ENCODE data around the gene TERT.
"Not testable (repeated sequence)": the region's sequence is repeated elsewhere in the genome, so short reads cannot be mapped to it uniquely, and the experiment has no call there.

TERT gene

DNA sequence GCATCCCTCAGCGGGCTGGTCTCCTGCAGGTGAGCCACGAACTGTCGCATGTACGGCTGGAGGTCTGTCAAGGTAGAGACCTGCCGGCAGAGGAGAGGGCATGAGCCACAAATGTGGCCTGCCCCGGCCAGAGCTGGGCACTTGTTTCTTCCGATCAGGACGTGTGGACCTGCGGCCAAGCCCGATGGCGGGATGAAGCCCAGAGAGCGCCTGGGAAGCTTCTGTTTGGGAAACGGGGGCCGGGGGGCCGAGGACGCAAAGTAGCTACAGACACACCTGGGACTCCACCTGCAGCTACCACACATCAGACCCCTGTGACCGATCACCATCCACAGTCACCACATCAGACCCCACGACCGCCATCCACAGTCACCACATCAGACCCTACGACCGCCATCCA lies 22.7 kb downstream of the TERT start:
- TF ChIP-seq, protein P1, sequence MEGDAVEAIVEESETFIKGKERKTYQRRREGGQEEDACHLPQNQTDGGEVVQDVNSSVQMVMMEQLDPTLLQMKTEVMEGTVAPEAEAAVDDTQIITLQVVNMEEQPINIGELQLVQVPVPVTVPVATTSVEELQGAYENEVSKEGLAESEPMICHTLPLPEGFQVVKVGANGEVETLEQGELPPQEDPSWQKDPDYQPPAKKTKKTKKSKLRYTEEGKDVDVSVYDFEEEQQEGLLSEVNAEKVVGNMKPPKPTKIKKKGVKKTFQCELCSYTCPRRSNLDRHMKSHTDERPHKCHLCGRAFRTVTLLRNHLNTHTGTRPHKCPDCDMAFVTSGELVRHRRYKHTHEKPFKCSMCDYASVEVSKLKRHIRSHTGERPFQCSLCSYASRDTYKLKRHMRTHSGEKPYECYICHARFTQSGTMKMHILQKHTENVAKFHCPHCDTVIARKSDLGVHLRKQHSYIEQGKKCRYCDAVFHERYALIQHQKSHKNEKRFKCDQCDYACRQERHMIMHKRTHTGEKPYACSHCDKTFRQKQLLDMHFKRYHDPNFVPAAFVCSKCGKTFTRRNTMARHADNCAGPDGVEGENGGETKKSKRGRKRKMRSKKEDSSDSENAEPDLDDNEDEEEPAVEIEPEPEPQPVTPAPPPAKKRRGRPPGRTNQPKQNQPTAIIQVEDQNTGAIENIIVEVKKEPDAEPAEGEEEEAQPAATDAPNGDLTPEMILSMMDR (IDR thresholded peaks at IDR 0.05; ENCODE audit: low read depth, low read length, missing control alignments), result no peak
- no peak for DNase-seq (ENCODE audit: low read depth)
- H3K4me3 ChIP-seq (ENCODE audit: low read depth, low read length), result no peak overlapping the region

DNA sequence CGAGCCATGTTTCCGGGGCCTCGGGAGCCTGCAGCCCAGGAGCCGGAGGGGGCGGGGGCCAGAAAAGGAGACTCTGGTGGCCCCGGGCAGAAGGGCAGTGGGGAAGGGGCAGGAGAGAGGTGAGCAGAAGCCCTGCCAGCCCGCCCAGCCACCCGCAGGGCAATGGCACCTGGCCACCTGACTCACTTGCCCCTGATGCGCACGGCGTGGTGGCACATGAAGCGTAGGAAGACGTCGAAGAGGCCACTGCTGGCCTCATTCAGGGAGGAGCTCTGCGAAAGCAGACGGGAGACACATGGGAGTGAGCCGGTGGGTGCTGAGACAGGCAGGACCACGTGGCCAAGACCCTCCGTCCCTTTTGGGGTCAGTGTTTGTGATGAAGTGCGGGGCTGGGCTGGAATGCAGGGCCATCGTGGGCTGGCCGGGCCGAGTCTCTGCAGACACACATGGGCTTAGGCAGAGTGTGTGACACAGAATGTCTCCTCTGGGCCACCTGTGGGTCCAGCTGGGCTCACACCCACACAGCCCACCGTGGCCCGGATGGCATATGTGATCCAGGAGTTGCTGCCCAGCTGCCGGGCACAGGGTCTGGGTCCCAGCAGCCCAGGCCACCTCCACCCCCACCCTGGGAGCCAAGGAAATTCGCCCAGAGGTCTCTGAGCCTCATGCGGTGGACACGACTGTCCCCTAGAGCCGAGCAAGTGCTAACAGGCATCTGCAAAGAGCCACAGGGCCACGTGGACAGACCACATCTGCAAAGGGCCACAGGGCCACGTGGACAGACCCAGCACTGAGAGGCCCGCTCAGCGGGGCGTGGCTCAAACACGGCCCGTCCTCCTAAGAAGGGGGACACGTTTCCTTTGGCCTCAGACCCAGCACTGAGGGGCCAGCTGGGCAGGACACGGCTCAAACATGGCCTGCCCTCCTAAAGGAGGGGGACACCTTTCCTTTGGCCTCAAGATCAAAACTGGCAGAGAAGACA lies 23.6 kb downstream of the TERT start:
- no peak overlapping the region for H3K4me3 ChIP-seq (ENCODE audit: low read depth, low read length)
- no peak for DNase-seq (ENCODE audit: low read depth)
- TF ChIP-seq, protein P1 (IDR thresholded peaks at IDR 0.05; ENCODE audit: low read depth, low read length, missing control alignments), result no peak

DNA sequence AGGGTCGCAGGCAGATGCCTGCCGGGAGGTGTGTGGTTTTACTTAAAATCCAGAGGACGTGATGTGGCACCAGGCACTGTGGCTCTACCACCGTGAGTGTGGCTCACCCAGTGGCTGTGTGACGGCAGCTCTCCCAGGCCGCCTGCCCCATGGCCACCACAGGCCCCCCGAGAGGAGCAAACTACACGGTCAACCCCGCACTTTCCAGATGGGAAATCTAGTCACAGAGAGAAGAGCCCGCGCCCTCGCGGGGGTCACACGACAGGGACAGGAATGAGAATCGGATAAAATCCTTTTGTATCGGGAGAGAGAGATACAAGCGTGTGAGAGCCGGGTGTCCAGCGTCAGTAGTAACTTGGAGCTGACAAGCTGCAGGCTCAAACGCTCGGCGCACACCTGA lies 24.4 kb downstream of the TERT start:
- DNase-seq (ENCODE audit: low read depth), result no peak
- TF ChIP-seq, protein P1 (IDR thresholded peaks at IDR 0.05; ENCODE audit: low read depth, low read length, missing control alignments), result no peak

DNA sequence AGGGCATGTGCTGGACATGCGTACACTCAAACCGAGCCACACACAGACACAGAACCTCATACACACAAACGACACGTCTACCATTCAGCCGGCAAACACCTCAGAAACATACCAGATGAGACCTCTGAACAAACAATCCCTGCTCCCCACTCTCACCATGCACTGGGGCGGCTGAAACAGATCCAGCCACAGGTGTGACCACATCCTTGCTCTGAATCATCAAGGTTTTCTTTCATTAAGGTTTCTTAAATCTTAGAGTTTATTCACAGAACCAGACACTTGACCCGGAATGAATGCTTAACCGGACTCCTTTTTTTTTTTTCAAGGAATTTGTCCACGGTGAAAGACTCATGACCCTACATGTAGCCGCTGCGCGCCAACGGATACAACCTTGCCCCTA lies 26.2 kb downstream of the TERT start:
- TF ChIP-seq, protein P1 (IDR thresholded peaks at IDR 0.05; ENCODE audit: low read depth, low read length, missing control alignments), result no peak
- H3K4me3 ChIP-seq (ENCODE audit: low read depth, low read length), result no peak overlapping the region
- DNase-seq (ENCODE audit: low read depth), result no peak

More for the DNA sequence above, 24.4 kb downstream of the TERT start:
- H3K4me3 ChIP-seq (ENCODE audit: low read depth, low read length), result no peak overlapping the region

DNA sequence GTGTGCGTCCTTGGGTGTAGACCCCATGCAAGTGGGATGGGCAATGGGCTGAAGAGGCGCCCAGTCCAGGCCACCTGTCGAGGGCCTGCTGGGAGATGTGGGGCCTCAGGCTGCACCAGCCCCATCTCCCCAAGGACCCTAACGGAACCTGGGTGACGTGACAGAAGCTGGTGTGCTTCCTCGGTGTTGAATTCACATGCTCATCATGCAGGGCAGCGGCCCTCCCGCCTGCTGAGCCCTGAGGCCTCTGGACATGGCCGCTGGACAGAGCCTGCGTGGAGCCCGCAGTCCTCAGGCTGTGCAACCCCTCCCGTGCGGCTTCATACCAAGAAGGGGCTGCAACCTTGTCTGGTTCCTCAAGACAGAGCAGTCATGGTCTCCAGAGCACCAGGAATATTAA lies 26.8 kb downstream of the TERT start:
- TF ChIP-seq, protein P1 (IDR thresholded peaks at IDR 0.05; ENCODE audit: low read depth, low read length, missing control alignments), result no peak
- DNase-seq (ENCODE audit: low read depth), result no peak
- H3K4me3 ChIP-seq (ENCODE audit: low read depth, low read length), result no peak overlapping the region

DNA sequence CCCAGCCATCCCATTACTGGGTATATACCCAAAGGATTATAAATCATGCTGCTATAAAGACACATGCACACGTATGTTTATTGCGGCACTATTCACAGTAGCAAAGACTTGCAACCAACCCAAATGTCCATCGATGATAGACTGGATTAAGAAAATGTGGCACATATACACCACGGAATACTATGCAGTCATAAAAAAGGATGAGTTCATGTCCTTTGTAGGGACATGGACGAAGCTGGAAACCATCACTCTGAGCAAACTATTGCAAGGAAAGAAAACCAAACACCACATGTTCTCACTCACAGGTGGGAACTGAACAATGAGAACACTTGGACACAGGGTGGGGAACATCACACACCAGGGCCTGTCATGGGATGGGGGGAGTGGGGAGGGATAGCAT lies 27.4 kb downstream of the TERT start:
- DNase-seq (ENCODE audit: low read depth); H3K4me3 ChIP-seq (ENCODE audit: low read depth, low read length): not testable (repeated sequence)

DNA sequence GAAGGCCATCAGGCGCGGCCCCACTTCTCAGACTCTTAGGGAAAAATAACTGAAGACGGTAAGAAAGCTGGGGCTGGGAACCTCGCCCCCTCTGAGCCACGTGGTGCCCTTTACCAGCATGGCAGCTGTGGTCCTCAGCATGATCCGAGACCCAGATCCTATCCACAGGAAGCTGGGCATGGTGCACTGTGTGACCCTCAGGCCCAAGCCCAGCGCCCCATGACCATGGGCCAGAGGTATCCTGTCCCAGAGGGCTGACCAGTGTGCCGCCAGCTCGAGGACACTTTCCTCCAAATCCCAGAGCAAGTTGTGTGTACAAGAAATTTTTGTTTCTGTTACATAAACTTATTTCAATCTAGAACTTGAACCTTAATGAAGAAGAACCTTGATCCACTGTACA lies 28.1 kb downstream of the TERT start:
- H3K4me3 ChIP-seq (ENCODE audit: low read depth, low read length), result no peak overlapping the region
- DNase-seq (ENCODE audit: low read depth), result no peak
- TF ChIP-seq, protein P1 (IDR thresholded peaks at IDR 0.05; ENCODE audit: low read depth, low read length, missing control alignments), result no peak

Data from GM12864 (cell line).